ENCODE data around the gene GGA1. TPM values are rescaled to one million over a fixed set of nuclear protein-coding genes. Genes with fewer than 3 reads are reported as not detected.
A peak's percentile ranks its signal among the peaks of the same experiment; 100 is the strongest.

GGA1 gene
- total RNA-seq, 1 experiment from 2014 or later: 99.2 TPM

- no peak for DNase-seq
- no peaks in the 10 kb centered on the region for H3K27me3 ChIP-seq (ENCODE audit: insufficient read depth, low read depth)
- no peak overlapping the region for H3K4me2 ChIP-seq
- no peak overlapping the region for H3K4me3 ChIP-seq
- no peak overlapping the region for H2AFZ ChIP-seq
- no peaks in the 10 kb centered on the region for H3K9me3 ChIP-seq (ENCODE audit: insufficient read depth, low read depth)
- no peak overlapping the region for H3K27ac ChIP-seq
- no peaks in the 10 kb centered on the region for H3K79me2 ChIP-seq (ENCODE audit: low read depth)
- peaks cover 13% of the 10 kb centered on the region for H4K20me1 ChIP-seq (ENCODE audit: insufficient read depth)
- TF ChIP-seq CTCF (conservative IDR thresholded peaks at IDR 0.05) (no peak), EZH2 (IDR thresholded peaks at IDR 0.05; ENCODE audit: low read depth) (no peak)
- no peaks in the 10 kb centered on the region for H3K4me1 ChIP-seq (replicated peaks; ENCODE audit: insufficient read depth)
- peaks cover 20% of the 10 kb centered on the region for H3K36me3 ChIP-seq (ENCODE audit: low read depth)
- no peaks in the 10 kb centered on the region for H3K9me2 ChIP-seq (ENCODE audit: insufficient read depth)
- CTCF ChIA-PET: interaction anchor here (1.0 kb wide), 1 partner anchor 16 kb away, joined by 3 read pairs; no protein-coding TSS in a partner anchor
- peaks cover 27% of the 10 kb centered on the region for H3F3A ChIP-seq (ENCODE audit: insufficient read depth, low read depth)
- intact Hi-C loops (cut with micrococcal nuclease; ENCODE audit: unreplicated experiment): no loop called here
- BruUV-seq (replicated peaks): TSS peak; percentile 14
- POLR2A ChIA-PET (ENCODE audit: unreplicated experiment): interaction anchor here (0.7 kb wide), 1 partner anchor 1065 kb away, joined by 3 read pairs; no protein-coding TSS in a partner anchor
Observed at GRCh38 chr22:37626556-37627075, 18.0 kb downstream of the GGA1 start.

GRCh38 chr22:37627121-37627520, 18.5 kb downstream of the GGA1 start:
- Histone ChIP-seq H4K20me1 (ENCODE audit: insufficient read depth) (peaks cover 13% of the 10 kb centered on the region), H3K9me2 (ENCODE audit: insufficient read depth) (no peaks in the 10 kb centered on the region), H3K27ac (no peak overlapping the region), H3K9me3 (ENCODE audit: insufficient read depth, low read depth) (no peaks in the 10 kb centered on the region), H3K36me3 (ENCODE audit: low read depth) (peaks cover 20% of the 10 kb centered on the region), H3K4me2 (no peak overlapping the region), H3K4me3 (no peak overlapping the region), H2AFZ (no peak overlapping the region), H3F3A (ENCODE audit: insufficient read depth, low read depth) (peaks cover 24% of the 10 kb centered on the region), H3K4me1 (replicated peaks; ENCODE audit: insufficient read depth) (no peaks in the 10 kb centered on the region), H3K79me2 (ENCODE audit: low read depth) (no peaks in the 10 kb centered on the region), H3K27me3 (ENCODE audit: insufficient read depth, low read depth) (no peaks in the 10 kb centered on the region)
- no peak for DNase-seq
- POLR2A ChIA-PET (ENCODE audit: unreplicated experiment): no interaction called here
- CTCF ChIA-PET: no interaction called here
- TF ChIP-seq EZH2 (IDR thresholded peaks at IDR 0.05; ENCODE audit: low read depth): no peak
- no peak for TF ChIP-seq CTCF (conservative IDR thresholded peaks at IDR 0.05)
- BruUV-seq (replicated peaks): no TSS peak
- intact Hi-C loops (cut with micrococcal nuclease; ENCODE audit: unreplicated experiment): no loop called here

- Histone ChIP-seq H3K27ac (no peak overlapping the region), H3K4me2 (no peak overlapping the region), H3K27me3 (ENCODE audit: insufficient read depth, low read depth) (no peaks in the 10 kb centered on the region), H3K4me3 (no peak overlapping the region), H3K4me1 (replicated peaks; ENCODE audit: insufficient read depth) (no peaks in the 10 kb centered on the region), H3K79me2 (ENCODE audit: low read depth) (no peaks in the 10 kb centered on the region), H2AFZ (no peak overlapping the region), H3K9me3 (ENCODE audit: insufficient read depth, low read depth) (no peaks in the 10 kb centered on the region), H4K20me1 (ENCODE audit: insufficient read depth) (peaks cover 13% of the 10 kb centered on the region), H3K36me3 (ENCODE audit: low read depth) (peaks cover 20% of the 10 kb centered on the region), H3K9me2 (ENCODE audit: insufficient read depth) (no peaks in the 10 kb centered on the region), H3F3A (ENCODE audit: insufficient read depth, low read depth) (peaks cover 20% of the 10 kb centered on the region)
- BruUV-seq (replicated peaks): no TSS peak
- TF ChIP-seq CTCF (conservative IDR thresholded peaks at IDR 0.05): no peak
- TF ChIP-seq EZH2 (IDR thresholded peaks at IDR 0.05; ENCODE audit: low read depth): no peak
- intact Hi-C loops (cut with micrococcal nuclease; ENCODE audit: unreplicated experiment): no loop called here
- no peak for DNase-seq
- ChIA-PET CTCF (no interaction called here), POLR2A (ENCODE audit: unreplicated experiment) (no interaction called here)
Observed at GRCh38 chr22:37627545-37627944, 18.9 kb downstream of the GGA1 start.

Measured in PC-9 (cell line).